Psoas muscle (tissue), 8 donors: ENCODE results near the gene AMFR. TPM values are rescaled to one million over a fixed set of nuclear protein-coding genes. Genes with fewer than 3 reads are reported as not detected.

Experiments
- ATAC-seq, 4 donors: fragments of 200-7000 bp; cut with Tn5 transposase; one replicate each; pipeline ENCODE4 v1.9.1; 2020; ENCODE audit warnings: moderate library complexity in 3 of 4, mild to moderate bottlenecking in 2 of 4
- DNase-seq, 2 donors: peaks; one replicate each; pipeline ENCODE4 v3.0.0-alpha.2; 2020
- H3K27ac ChIP-seq: fragments of 200-600 bp; one replicate; pipeline ENCODE4 v1.8.0; 2022
- H3K27me3 ChIP-seq, 3 donors: fragments of 200-600 bp in 1 of 3; one replicate each; pipeline versions ENCODE4 v1.6.1 to v1.8.0; 2013 to 2022; ENCODE audit warnings: low read length in 2 of 3, mild to moderate bottlenecking in 2 of 3, moderate library complexity in 1 of 3; ENCODE audit not compliant: insufficient read depth in 3 of 3
- H3K36me3 ChIP-seq, 2 donors: fragments of 200-600 bp in 1 of 2; one replicate each; pipeline versions ENCODE4 v1.6.1 to v1.8.0; 2013 to 2022; ENCODE audit warnings: low read depth in 1 of 2, mild to moderate bottlenecking in 1 of 2, moderate library complexity in 1 of 2; ENCODE audit not compliant: insufficient read depth in 1 of 2
- H3K4me1 ChIP-seq: fragments of 200-600 bp; one replicate; pipeline ENCODE4 v1.8.0; 2022
- H3K4me3 ChIP-seq: fragments of 200-600 bp; one replicate; pipeline ENCODE4 v1.8.0; 2022; ENCODE audit warnings: mild to moderate bottlenecking
- H3K9me3 ChIP-seq: fragments of 200-600 bp; one replicate; pipeline ENCODE4 v1.8.0; 2022
- WGBS, 3 donors: extraction: QIAGEN DNeasy Blood & Tissue Kit; methylation state at CpG; one replicate each; pipeline versions ENCODE4 v1.1.6 to v1.1.7; 2013; 5-methylcytosine and 5-hydroxymethylcytosine counted together
- intact Hi-C, 2 donors: fragments of 100-400 bp; cut with DNase I; formaldehyde crosslinking; loops; one replicate each; pipeline versions ENCODE4 v1.11.0 to v1.14.2; 2022
- polyA plus RNA-seq, 3 donors: library from polyadenylated mRNA; stranded (reverse); fragments of 200-250 nt; gene quantifications; one replicate each; pipeline ENCODE4 v1.2.3, GENCODE V29; 2013
- total RNA-seq, 4 donors: library from RNA; stranded (reverse); fragmentation: NEBNext Ultra II Directional in 2 of 4; extraction: Animal tissue kit (Norgen Biotek cat#: 25700) in 2 of 4; gene quantifications; one replicate each; pipeline versions ENCODE4 v1.2.1 to v1.2.4, GENCODE V29; 2021 to 2023
- TF ChIP-seq, protein P1 (sequence below): fragments of 200-600 bp; IDR thresholded peaks from one replicate; pipeline ENCODE4 v1.8.0; 2022; ENCODE audit warnings: antibody characterized with exemption
- donor health status: healthy with polysubstance abuse.
- donor health status: DM: no; HTN: no; CAD: no; lungs with moderate emphysema.
- donor health status: Bipolar disorder and iron deficiency.
- donor health status: healthy.
- donor health status: DM: yes; HTN: yes; CAD: no.
- donor health status: DM: no; HTN: no; CAD: no.
- donor health status: DM: no; HTN: no; CAD: no.
- donor health status: DM: yes; HTN: yes; CAD: no.

The AMFR gene
- total and polyA plus RNA-seq, 7 donors, result 106 to 453 (median 193) TPM

- Histone ChIP-seq H3K9me3 (no peaks in the 10 kb centered on the region), H3K4me1 (peaks cover 14% of the 10 kb centered on the region), H3K4me3 (no peak overlapping the region), H3K27ac (no peak overlapping the region), H3K27me3 (no peaks in the 10 kb centered on the region), H3K36me3 (peaks cover 0 to 65% of the 10 kb centered on the region in 2 donors)
- no peak for ATAC-seq
- TF ChIP-seq, protein P1, sequence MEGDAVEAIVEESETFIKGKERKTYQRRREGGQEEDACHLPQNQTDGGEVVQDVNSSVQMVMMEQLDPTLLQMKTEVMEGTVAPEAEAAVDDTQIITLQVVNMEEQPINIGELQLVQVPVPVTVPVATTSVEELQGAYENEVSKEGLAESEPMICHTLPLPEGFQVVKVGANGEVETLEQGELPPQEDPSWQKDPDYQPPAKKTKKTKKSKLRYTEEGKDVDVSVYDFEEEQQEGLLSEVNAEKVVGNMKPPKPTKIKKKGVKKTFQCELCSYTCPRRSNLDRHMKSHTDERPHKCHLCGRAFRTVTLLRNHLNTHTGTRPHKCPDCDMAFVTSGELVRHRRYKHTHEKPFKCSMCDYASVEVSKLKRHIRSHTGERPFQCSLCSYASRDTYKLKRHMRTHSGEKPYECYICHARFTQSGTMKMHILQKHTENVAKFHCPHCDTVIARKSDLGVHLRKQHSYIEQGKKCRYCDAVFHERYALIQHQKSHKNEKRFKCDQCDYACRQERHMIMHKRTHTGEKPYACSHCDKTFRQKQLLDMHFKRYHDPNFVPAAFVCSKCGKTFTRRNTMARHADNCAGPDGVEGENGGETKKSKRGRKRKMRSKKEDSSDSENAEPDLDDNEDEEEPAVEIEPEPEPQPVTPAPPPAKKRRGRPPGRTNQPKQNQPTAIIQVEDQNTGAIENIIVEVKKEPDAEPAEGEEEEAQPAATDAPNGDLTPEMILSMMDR, result no peak
- WGBS, 3 donors, result 93 to 94% (median 93%) methylated on average over 17 of the region's 17 CpGs
- intact Hi-C loops, result no loop called here
- DNase-seq, result no peak
Observed at GRCh38 chr16:56362706-56363105, 62.6 kb downstream of the AMFR start.

DNA sequence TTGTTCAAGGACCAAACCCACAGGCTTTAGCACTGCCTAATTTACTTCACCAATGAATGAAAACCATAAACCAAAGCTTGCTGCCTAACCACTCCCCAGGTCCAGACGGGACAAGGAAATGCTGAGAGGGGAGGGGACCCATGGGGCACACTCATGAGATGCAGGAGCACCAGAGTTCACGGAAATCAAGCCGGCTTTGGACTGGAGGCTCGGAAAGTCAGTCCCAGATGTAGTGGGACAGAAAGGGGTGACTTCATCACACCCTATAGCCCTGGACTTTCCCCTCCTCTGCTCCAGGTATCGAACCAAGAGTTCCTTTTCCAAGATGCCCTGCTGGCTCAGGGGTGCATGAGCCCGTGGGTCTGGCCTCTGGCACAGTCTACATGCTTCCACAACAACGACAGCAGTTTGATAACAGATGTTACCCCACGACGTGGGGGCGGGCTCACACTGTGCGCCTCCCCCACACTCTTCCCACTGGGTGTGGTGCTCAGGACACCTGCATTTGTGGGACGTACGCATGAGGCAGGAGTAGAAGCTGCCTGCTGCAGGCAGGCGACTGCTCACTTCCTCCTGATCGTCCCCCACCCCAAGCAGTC, 63.2 kb downstream of the AMFR start:
- DNase-seq, result no peak
- no peak for ATAC-seq
- Histone ChIP-seq H3K9me3 (no peaks in the 10 kb centered on the region), H3K4me1 (peaks cover 14% of the 10 kb centered on the region), H3K4me3 (no peak overlapping the region), H3K27ac (no peak overlapping the region), H3K27me3 (no peaks in the 10 kb centered on the region), H3K36me3 (peaks cover 0 to 59% of the 10 kb centered on the region in 2 donors)
- intact Hi-C loops, result no loop called here
- TF ChIP-seq, protein P1, result no peak
- WGBS, 3 donors, result 77 to 83% (median 79%) methylated on average over 15 of the region's 15 CpGs

DNA sequence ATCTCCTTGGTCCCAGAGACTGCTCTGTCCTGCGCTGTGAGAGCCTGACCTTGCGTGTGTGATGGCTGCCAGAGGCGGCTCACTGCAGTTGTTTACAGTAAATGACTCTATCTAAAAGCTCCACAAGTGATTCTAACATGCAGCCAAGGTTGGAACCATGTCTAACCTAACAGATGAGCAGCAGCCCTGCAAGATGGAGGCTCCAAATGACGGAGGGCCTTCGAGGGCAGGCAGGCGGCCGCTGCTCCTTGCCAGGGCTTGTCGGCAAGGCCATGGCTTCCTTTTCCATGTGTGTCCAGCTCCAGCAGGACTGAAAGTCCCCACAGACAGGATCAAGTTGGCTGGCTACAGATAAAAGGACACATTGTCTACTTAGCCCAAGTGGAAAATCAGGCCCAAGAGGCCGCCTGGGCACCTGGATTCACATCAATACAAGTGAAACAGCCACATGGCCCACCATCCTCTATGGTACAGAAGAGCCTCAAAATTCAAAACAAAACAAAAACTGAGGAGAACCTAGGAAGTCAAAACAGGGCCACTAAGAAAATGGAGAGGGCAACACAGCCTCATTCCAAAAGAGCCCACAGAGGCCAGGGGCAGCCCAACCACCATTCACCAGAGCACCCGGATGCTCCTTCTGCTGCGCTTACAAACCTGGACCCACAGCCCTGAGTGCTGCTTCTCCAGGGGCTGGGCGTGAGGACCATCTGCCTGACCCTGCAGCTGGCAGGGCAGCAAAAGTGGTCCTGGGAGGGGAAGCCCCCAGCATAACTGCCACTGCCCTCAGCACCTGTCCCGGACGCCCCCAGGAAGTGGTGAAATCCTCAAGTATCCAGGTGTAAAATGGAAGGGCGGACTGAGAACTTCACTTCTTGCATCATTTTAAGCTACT, 65.0 kb downstream of the AMFR start:
- TF ChIP-seq, protein P1, result no peak
- DNase-seq (no peak), ATAC-seq (peak; percentile 31 to 51 (median 44))
- H3K27me3 ChIP-seq, result no peaks in the 10 kb centered on the region
- H3K4me3 ChIP-seq, result no peak overlapping the region
- peaks cover 0 to 45% of the 10 kb centered on the region in 2 donors for H3K36me3 ChIP-seq
- H3K9me3 ChIP-seq, result no peaks in the 10 kb centered on the region
- peaks cover 20% of the 10 kb centered on the region for H3K4me1 ChIP-seq
- intact Hi-C loops, result no loop called here
- peak overlapping the region; percentile 66 for H3K27ac ChIP-seq
- 56 to 81% (median 67%) methylated on average over 15 of the region's 15 CpGs for WGBS, 3 donors

GRCh38 chr16:56357765-56358322, 67.5 kb downstream of the AMFR start:
- DNase-seq (peak in 1 of 2 donors; percentile 60), ATAC-seq (peak; percentile 21 to 53 (median 42))
- 78 to 84% (median 79%) methylated on average over 13 of the region's 13 CpGs for WGBS, 3 donors

More at GRCh38 chr16:56357765-56358322, 67.5 kb downstream of the AMFR start:
- Histone ChIP-seq H3K27ac (peak overlapping the region; percentile 18), H3K9me3 (no peaks in the 10 kb centered on the region), H3K36me3 (peaks cover 0 to 21% of the 10 kb centered on the region in 2 donors), H3K4me3 (no peak overlapping the region), H3K4me1 (peaks cover 20% of the 10 kb centered on the region), H3K27me3 (no peaks in the 10 kb centered on the region)
- intact Hi-C loops, result no loop called here
- TF ChIP-seq, protein P1, result no peak
